ENCODE data around the gene MAML2.

The MAML2 gene

DNA sequence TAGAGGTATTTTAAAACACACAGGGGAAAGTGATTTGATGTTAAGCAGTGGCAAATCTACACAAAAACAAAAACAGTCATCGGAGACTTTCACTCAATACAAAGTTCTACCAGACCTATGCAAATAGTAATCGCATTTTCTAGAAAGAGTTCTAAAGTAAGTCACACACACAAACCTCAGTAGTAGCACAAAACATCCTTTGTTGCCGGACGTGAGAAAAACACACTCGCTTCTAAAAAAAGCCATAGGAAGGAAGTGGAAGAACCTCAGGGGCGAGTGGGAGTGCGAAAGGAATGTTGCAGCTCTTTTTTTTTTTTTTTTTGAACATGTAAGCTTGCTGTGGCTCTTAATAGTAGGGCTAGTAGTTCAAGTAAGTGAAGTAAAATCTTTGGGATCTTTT is 88.9 kb downstream of the MAML2 start:
- H3K4me3 ChIP-seq (ENCODE audit: low read length): no peak overlapping the region
- peaks cover 32% of the 10 kb centered on the region for H3K4me1 ChIP-seq (ENCODE audit: control insufficient read depth, insufficient read depth, low read length)
- H3K9ac ChIP-seq (ENCODE audit: low read length): no peak overlapping the region
- H3K9me3 ChIP-seq (ENCODE audit: control insufficient read depth, low read length): no peaks in the 10 kb centered on the region
- no peaks in the 10 kb centered on the region for H3K27me3 ChIP-seq (replicated peaks; ENCODE audit: control insufficient read depth, insufficient read depth, low read length)
- H3K36me3 ChIP-seq (ENCODE audit: control insufficient read depth, insufficient read depth, low read length, severe bottlenecking): no peaks in the 10 kb centered on the region
- no peak for DNase-seq (ENCODE audit: low read depth)

DNA sequence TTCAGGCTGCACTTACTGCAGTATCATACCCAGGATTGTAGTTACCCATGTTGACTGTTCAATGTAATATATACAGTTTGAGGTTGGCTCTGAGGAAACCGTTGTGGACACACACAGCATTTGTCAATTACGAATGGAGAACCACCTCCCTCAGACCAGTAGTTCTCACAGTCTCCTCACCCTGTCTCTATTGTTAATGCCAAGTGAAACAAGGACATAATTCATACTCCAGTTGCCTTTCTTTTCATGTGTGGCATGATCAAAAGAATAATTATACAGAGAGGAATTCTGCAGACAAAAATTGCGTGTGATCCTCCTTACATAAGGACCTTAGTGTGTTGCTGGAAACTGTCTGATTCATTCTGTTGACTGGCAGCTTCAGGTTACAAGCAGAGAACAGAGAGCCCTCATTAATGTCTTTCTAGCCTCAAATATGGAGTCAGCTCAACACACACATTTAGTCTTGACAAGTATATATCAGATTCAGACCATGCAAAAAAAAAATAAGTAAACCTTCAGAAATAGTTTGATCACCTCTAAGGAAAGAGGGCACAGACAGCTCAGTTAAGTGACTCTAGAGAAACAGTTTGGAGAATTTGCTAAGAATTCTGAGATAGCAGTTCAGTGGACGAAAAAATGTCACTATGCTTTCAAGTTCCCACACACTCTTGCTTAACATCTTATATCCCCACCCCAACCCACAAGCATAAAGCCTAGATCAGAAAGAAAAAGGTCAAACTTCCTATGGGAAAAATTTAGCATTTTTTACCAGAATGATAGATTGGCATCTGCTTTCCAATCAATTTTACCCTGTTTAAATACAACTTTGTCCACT is 96.1 kb downstream of the MAML2 start:
- peaks cover 21% of the 10 kb centered on the region for H3K4me1 ChIP-seq (ENCODE audit: control insufficient read depth, insufficient read depth, low read length)
- no peaks in the 10 kb centered on the region for H3K9me3 ChIP-seq (ENCODE audit: control insufficient read depth, low read length)
- no peaks in the 10 kb centered on the region for H3K27me3 ChIP-seq (replicated peaks; ENCODE audit: control insufficient read depth, insufficient read depth, low read length)
- H3K4me3 ChIP-seq (ENCODE audit: low read length): no peak overlapping the region
- peak; percentile 75 for DNase-seq (ENCODE audit: low read depth)
- no peak overlapping the region for H3K9ac ChIP-seq (ENCODE audit: low read length)
- H3K36me3 ChIP-seq (ENCODE audit: control insufficient read depth, insufficient read depth, low read length, severe bottlenecking): no peaks in the 10 kb centered on the region

DNA sequence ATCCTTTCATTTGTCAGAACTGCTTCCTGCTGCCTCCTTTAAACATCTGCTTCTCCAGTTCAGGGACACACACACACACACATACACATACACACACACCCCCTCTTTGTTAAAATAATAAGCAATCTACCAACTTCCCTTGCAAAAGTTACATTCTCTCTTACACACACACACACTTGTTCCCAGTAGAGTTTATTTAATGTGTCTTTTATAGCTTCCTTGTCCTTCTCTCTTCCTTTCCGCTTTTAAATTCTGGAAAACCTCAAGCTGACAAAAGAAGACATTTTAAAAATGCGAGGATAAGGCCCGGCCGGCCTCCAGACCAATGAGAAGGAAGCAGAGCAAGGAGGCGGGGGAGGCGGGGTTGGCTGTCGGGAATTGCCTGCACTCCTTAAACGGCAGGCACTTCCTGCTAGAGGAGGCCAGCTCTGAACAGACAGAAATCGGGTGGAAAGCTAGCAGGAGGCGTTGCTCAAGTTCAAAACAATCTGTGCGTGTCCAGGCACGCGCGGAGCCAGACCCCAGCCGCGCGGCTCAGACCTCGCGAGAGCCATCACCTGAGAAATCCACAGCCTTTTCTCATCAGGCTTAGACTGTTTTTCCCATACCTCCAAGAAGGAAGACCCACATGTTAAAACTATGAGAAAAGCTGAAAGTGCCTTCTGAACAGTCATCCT is 99.9 kb downstream of the MAML2 start:
- Histone ChIP-seq H3K36me3 (ENCODE audit: control insufficient read depth, insufficient read depth, low read length, severe bottlenecking) (no peaks in the 10 kb centered on the region), H3K4me3 (ENCODE audit: low read length) (peak overlapping the region; percentile 80), H3K4me1 (ENCODE audit: control insufficient read depth, insufficient read depth, low read length) (peaks cover 53% of the 10 kb centered on the region), H3K27me3 (replicated peaks; ENCODE audit: control insufficient read depth, insufficient read depth, low read length) (no peaks in the 10 kb centered on the region), H3K9me3 (ENCODE audit: control insufficient read depth, low read length) (no peaks in the 10 kb centered on the region), H3K9ac (ENCODE audit: low read length) (peak overlapping the region; percentile 81)
- DNase-seq (ENCODE audit: low read depth): peak; percentile 98

DNA sequence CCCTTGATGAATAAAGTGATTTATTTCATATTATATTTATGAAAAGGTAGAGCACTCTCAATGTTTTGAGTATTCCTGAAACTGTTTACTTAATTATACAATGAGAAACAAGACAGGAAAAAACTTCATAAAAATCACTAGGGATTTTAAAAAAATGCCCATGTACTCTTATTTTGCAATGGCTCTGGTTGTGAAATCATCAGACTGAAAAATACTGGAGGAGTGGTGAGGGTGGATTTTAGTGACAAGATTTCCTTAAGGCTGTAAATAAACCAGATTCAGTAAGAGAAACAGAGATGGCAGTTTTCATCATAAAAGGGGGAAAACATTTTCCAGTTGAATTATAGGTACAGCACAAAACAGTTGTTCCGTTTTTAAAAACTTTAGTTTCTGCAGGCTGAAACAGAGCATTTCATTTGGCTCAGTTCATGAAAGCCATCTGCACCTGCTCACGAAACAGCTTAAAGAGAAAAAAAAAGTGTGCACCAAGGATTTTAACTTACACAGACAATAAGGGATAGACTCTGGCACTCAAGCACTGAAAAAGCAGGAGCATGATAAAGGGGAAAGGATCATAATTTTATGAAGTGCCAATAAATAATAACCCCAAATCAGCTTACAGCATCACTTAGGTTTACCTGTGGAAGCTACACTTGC is 100.7 kb downstream of the MAML2 start:
- peak; percentile 92 for DNase-seq (ENCODE audit: low read depth)
- Histone ChIP-seq H3K9me3 (ENCODE audit: control insufficient read depth, low read length) (no peaks in the 10 kb centered on the region), H3K36me3 (ENCODE audit: control insufficient read depth, insufficient read depth, low read length, severe bottlenecking) (no peaks in the 10 kb centered on the region), H3K4me3 (ENCODE audit: low read length) (peak overlapping the region; percentile 80), H3K27me3 (replicated peaks; ENCODE audit: control insufficient read depth, insufficient read depth, low read length) (no peaks in the 10 kb centered on the region), H3K9ac (ENCODE audit: low read length) (peak overlapping the region; percentile 81), H3K4me1 (ENCODE audit: control insufficient read depth, insufficient read depth, low read length) (peaks cover 58% of the 10 kb centered on the region)

DNA sequence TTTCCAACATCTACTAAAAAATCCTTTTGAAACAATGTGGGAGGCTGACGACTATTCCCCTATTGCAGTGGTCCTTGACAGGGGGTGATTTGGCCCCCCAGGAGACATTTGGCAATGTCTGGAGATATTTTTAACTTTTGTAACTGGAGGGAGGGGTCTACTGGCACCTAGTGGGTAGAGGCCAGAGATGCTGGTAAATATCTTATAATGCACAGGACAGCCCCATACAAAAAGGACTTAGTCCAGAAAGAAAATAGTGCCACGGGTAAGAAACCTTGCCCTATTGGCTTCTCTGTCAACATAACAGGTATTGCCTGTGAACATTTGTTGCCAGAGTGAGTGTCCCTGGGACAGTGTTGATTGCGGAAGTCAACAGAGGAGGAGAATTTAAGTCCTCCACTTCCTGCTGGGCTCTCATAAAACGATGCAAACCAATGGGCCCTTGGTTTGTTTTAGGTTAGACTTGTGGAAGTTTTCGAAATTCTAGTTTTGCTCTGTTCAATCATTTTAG is 101.6 kb downstream of the MAML2 start:
- Histone ChIP-seq H3K4me1 (ENCODE audit: control insufficient read depth, insufficient read depth, low read length) (peaks cover 58% of the 10 kb centered on the region), H3K9me3 (ENCODE audit: control insufficient read depth, low read length) (no peaks in the 10 kb centered on the region), H3K27me3 (replicated peaks; ENCODE audit: control insufficient read depth, insufficient read depth, low read length) (no peaks in the 10 kb centered on the region), H3K9ac (ENCODE audit: low read length) (peak overlapping the region; percentile 7), H3K36me3 (ENCODE audit: control insufficient read depth, insufficient read depth, low read length, severe bottlenecking) (no peaks in the 10 kb centered on the region), H3K4me3 (ENCODE audit: low read length) (peak overlapping the region; percentile 80)
- no peak for DNase-seq (ENCODE audit: low read depth)

DNA sequence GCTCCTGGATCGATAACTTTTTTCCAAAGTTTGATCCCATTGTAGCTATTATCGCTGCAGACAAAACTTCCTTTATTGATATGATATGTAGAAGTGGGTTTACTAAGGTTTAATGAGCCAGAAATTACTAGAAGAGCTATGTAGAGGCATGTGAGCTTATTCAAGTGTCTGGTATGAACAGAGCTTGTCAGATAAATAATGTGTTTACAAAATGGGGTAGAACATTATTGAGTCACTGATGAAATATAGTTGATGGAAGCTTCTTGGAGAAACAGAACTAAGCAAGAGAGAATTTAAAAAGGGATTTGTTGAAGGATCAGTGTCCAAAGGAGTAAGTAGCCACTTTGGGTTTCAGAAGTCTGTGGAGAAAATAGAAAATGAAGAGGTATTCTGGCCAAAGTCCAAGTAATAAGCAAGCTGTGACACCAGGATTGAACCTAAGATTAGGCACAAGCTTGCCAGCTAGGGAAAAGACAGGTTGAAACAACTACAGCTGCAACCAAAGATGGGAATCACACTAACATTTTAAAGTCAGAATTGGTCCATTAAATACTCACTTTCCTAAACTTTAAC is 104.3 kb downstream of the MAML2 start:
- no peaks in the 10 kb centered on the region for H3K36me3 ChIP-seq (ENCODE audit: control insufficient read depth, insufficient read depth, low read length, severe bottlenecking)
- H3K4me1 ChIP-seq (ENCODE audit: control insufficient read depth, insufficient read depth, low read length): peaks cover 75% of the 10 kb centered on the region
- H3K4me3 ChIP-seq (ENCODE audit: low read length): peak overlapping the region; percentile 15
- DNase-seq (ENCODE audit: low read depth): peak; percentile 44
- H3K9ac ChIP-seq (ENCODE audit: low read length): peak overlapping the region; percentile 16
- H3K27me3 ChIP-seq (replicated peaks; ENCODE audit: control insufficient read depth, insufficient read depth, low read length): no peaks in the 10 kb centered on the region
- no peaks in the 10 kb centered on the region for H3K9me3 ChIP-seq (ENCODE audit: control insufficient read depth, low read length)

DNA sequence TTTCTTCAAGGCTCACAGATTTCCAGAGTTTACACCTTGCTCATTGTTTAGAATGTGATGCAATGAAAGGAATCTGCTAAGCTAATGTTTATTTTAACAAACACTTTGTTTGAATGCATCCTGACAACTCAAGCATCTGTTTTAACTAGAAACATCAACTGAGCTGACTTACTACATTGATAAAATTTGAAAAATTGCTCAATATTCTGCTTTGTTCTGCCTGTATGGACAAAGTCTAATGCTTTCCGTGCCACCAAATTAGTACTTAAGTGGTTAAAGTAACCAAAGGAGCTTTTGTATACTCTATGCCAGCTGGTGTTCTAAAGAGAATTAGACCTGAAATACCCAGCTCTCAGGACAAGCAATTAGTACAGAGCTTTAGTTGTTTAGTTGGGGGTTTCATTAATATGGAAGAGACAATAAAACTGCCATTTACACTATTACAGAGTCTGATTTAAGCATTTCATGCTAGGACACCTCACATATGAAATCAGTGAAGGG is 105.2 kb downstream of the MAML2 start:
- no peaks in the 10 kb centered on the region for H3K36me3 ChIP-seq (ENCODE audit: control insufficient read depth, insufficient read depth, low read length, severe bottlenecking)
- peak; percentile 50 for DNase-seq (ENCODE audit: low read depth)
- peak overlapping the region; percentile 16 for H3K9ac ChIP-seq (ENCODE audit: low read length)
- H3K4me3 ChIP-seq (ENCODE audit: low read length): peak overlapping the region; percentile 11
- no peaks in the 10 kb centered on the region for H3K9me3 ChIP-seq (ENCODE audit: control insufficient read depth, low read length)
- H3K4me1 ChIP-seq (ENCODE audit: control insufficient read depth, insufficient read depth, low read length): peaks cover 72% of the 10 kb centered on the region
- no peaks in the 10 kb centered on the region for H3K27me3 ChIP-seq (replicated peaks; ENCODE audit: control insufficient read depth, insufficient read depth, low read length)

DNA sequence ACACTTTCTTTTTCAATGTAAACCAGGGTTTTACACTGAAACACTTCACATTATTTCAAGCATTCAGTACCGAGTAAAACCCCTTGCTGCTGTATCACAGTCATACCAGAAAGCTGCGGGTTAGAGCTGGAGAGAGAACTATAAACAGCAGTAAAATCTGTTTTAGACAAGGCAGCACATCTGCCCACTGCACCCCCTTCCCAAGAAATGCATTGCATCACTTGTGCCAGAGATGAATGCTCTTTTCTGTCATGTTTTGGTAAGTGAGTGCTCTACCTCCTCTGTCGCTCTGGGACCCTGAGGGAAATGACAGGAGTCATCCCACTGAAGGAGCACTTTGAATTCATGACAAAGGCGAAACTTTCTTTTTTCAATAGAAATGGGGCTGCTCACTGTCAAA is 107.2 kb downstream of the MAML2 start:
- H3K9me3 ChIP-seq (ENCODE audit: control insufficient read depth, low read length): no peaks in the 10 kb centered on the region
- peaks cover 53% of the 10 kb centered on the region for H3K4me1 ChIP-seq (ENCODE audit: control insufficient read depth, insufficient read depth, low read length)
- H3K4me3 ChIP-seq (ENCODE audit: low read length): no peak overlapping the region
- DNase-seq (ENCODE audit: low read depth): no peak
- H3K27me3 ChIP-seq (replicated peaks; ENCODE audit: control insufficient read depth, insufficient read depth, low read length): no peaks in the 10 kb centered on the region
- no peak overlapping the region for H3K9ac ChIP-seq (ENCODE audit: low read length)
- no peaks in the 10 kb centered on the region for H3K36me3 ChIP-seq (ENCODE audit: control insufficient read depth, insufficient read depth, low read length, severe bottlenecking)

DNA sequence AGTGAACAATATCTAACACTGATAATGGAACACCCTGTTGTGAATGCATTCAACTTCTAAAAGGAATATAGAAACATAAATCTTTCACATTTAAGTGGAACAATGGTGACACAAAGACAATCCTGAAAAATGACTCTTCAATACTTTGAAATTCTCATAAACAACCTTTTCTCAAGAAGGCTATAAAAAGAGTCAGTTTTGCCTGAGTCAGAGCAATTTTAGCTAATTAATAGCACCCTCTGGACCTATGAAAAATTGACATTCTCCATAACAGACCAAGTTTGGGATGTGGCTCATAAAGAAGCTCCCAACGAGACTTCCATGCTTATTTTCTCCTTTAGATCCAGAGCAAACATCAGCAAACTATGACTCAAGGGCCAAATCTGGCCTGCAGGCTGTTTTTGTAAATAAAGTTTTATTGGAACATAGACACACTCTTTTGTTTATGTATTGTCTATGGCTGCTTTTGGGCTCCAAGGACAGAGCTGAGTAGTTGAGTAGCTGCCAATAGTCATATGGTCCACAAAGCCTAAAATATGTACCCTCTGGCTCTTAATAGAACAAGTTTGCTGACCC is 108.0 kb downstream of the MAML2 start:
- Histone ChIP-seq H3K9ac (ENCODE audit: low read length) (no peak overlapping the region), H3K4me1 (ENCODE audit: control insufficient read depth, insufficient read depth, low read length) (peaks cover 50% of the 10 kb centered on the region), H3K9me3 (ENCODE audit: control insufficient read depth, low read length) (no peaks in the 10 kb centered on the region), H3K36me3 (ENCODE audit: control insufficient read depth, insufficient read depth, low read length, severe bottlenecking) (no peaks in the 10 kb centered on the region), H3K27me3 (replicated peaks; ENCODE audit: control insufficient read depth, insufficient read depth, low read length) (no peaks in the 10 kb centered on the region), H3K4me3 (ENCODE audit: low read length) (no peak overlapping the region)
- DNase-seq (ENCODE audit: low read depth): no peak

DNA sequence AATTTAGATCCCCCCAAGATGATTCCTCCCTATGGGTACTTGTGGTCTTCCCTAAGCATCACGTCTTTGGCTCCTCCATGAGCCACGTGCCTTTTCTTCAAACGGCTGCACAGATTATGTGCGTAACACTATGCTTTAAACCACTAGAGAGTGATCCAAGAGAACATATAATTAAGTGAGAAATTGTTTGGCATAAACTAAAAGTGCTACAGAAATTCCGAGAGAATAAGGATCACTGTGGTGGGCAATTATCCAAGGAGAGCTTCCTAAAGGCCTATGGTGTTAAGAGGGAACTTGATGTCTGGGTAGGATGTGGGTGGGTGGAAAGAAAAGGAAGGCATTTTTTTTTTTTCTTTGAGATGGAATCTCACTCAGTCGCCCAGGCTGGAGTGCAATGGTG is 110.9 kb downstream of the MAML2 start:
- DNase-seq (ENCODE audit: low read depth): no peak

More for the DNA sequence above, 110.9 kb downstream of the MAML2 start:
- H3K36me3 ChIP-seq (ENCODE audit: control insufficient read depth, insufficient read depth, low read length, severe bottlenecking): no peaks in the 10 kb centered on the region
- H3K4me3 ChIP-seq (ENCODE audit: low read length): no peak overlapping the region
- H3K27me3 ChIP-seq (replicated peaks; ENCODE audit: control insufficient read depth, insufficient read depth, low read length): no peaks in the 10 kb centered on the region
- H3K9me3 ChIP-seq (ENCODE audit: control insufficient read depth, low read length): no peaks in the 10 kb centered on the region
- H3K9ac ChIP-seq (ENCODE audit: low read length): no peak overlapping the region
- peaks cover 51% of the 10 kb centered on the region for H3K4me1 ChIP-seq (ENCODE audit: control insufficient read depth, insufficient read depth, low read length)
